ENCODE measurements around the gene PTPN2. TPM values are rescaled to one million over a fixed set of nuclear protein-coding genes. Genes with fewer than 3 reads are reported as not detected.

Gene PTPN2
- total RNA-seq, 2 experiments from 2014 or later = 54.9 to 69.7 TPM

DNA sequence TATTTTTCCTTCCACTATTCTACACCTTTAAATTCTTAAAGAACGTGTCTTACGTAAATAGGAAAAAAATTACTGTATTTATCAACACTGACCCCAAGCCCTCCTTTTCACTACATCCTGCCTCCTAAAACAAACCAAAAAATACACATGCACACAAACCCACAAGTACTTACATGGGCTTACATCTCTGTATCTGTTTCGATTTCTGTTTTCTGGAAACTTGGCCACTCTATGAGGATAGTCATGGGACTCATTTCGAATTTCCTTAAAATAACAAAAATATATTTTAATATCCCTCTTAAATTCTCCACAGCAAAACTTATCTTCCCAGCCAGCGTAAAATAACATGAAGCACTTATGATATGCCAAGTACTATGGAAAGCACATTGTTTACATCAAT is 25.0 kb downstream of the PTPN2 start:
- Histone ChIP-seq H3K4me2 (ENCODE audit: low read length) (peak overlapping the region; percentile 57), H3K36me3 (ENCODE audit: insufficient read depth, low read length) (peaks cover 38% of the 10 kb centered on the region), H2AFZ (ENCODE audit: low read length) (no peak overlapping the region), H3K4me3 (ENCODE audit: low read depth, low read length, poor library complexity, severe bottlenecking) (no peak overlapping the region), H3K9me3 (ENCODE audit: low read length) (no peaks in the 10 kb centered on the region), H3K4me1 (ENCODE audit: insufficient read depth, low read length, poor library complexity, severe bottlenecking) (peaks cover 95% of the 10 kb centered on the region), H4K20me1 (ENCODE audit: insufficient read depth, low read length) (no peaks in the 10 kb centered on the region), H3K9me2 (ENCODE audit: insufficient read depth, low read length) (no peaks in the 10 kb centered on the region), H3K27ac (ENCODE audit: low read depth, low read length, poor library complexity, severe bottlenecking) (peak overlapping the region; percentile 89), H3K79me2 (ENCODE audit: insufficient read depth, low read depth, low read length) (peaks cover 84% of the 10 kb centered on the region)
- BruUV-seq (replicated peaks) = no TSS peak
- TF ChIP-seq, protein P1, sequence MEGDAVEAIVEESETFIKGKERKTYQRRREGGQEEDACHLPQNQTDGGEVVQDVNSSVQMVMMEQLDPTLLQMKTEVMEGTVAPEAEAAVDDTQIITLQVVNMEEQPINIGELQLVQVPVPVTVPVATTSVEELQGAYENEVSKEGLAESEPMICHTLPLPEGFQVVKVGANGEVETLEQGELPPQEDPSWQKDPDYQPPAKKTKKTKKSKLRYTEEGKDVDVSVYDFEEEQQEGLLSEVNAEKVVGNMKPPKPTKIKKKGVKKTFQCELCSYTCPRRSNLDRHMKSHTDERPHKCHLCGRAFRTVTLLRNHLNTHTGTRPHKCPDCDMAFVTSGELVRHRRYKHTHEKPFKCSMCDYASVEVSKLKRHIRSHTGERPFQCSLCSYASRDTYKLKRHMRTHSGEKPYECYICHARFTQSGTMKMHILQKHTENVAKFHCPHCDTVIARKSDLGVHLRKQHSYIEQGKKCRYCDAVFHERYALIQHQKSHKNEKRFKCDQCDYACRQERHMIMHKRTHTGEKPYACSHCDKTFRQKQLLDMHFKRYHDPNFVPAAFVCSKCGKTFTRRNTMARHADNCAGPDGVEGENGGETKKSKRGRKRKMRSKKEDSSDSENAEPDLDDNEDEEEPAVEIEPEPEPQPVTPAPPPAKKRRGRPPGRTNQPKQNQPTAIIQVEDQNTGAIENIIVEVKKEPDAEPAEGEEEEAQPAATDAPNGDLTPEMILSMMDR (conservative IDR thresholded peaks at IDR 0.05; ENCODE audit: low read length) = no peak
- no peak for TF ChIP-seq EZH2phosphoT487 (IDR thresholded peaks at IDR 0.05; ENCODE audit: borderline replicate concordance, low read depth, low read length)
- CTCF ChIA-PET (ENCODE audit: unreplicated experiment) = no interaction called here
- intact Hi-C loops (cut with micrococcal nuclease; ENCODE audit: unreplicated experiment) = no loop called here
- DNase-seq (ENCODE audit: low spot score) = no peak
- POLR2A ChIA-PET = interaction anchor here (1.0 to 2.6 kb wide), 2 partner anchors 25 to 27 kb away, joined by 3 to 12 read pairs; partner anchors contain the start of gene PTPN2

DNA sequence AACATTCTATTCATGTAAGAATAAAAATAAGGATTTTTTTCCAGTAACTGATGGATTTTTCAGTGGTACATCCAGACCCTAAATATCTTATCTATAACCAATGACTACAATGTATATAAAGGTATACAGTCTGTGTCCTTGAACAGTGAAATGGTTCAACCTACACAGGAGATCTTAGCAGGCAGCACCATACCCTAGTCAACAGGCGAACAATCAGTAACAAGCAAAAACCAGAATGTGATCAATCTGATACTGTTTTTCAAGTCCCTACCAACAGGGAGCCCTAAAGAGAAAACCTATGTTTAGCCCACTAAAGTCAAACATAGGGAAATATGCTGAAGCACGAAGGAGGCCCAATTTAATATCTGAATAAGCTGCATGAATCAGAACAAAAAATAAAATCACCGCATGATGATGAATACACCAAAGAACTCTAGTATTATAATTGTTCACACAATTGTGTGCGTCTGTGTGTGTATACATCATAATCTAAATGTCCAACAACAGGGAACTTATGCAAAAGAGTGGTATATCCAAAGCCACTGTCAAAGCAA is 26.0 kb downstream of the PTPN2 start:
- ChIA-PET POLR2A (interaction anchor here (0.8 to 1.2 kb wide), 3 partner anchors 27 to 587 kb away, joined by 3 to 4 read pairs (median 3); no protein-coding TSS in a partner anchor), CTCF (ENCODE audit: unreplicated experiment) (no interaction called here)
- intact Hi-C loops (cut with micrococcal nuclease; ENCODE audit: unreplicated experiment) = loop anchor here (1.0 kb wide), 2 partner anchors 19 to 108 kb away; no protein-coding TSS in a partner anchor
- no peaks in the 10 kb centered on the region for H3K9me3 ChIP-seq (ENCODE audit: low read length)
- H3K27ac ChIP-seq (ENCODE audit: low read depth, low read length, poor library complexity, severe bottlenecking) = peak overlapping the region; percentile 89
- no peaks in the 10 kb centered on the region for H3K9me2 ChIP-seq (ENCODE audit: insufficient read depth, low read length)
- TF ChIP-seq EZH2phosphoT487 (IDR thresholded peaks at IDR 0.05; ENCODE audit: borderline replicate concordance, low read depth, low read length) = no peak
- TF ChIP-seq, protein P1 (conservative IDR thresholded peaks at IDR 0.05; ENCODE audit: low read length) = no peak
- no peak for DNase-seq (ENCODE audit: low spot score)
- no peaks in the 10 kb centered on the region for H4K20me1 ChIP-seq (ENCODE audit: insufficient read depth, low read length)
- peaks cover 83% of the 10 kb centered on the region for H3K79me2 ChIP-seq (ENCODE audit: insufficient read depth, low read depth, low read length)
- no TSS peak for BruUV-seq (replicated peaks)
- peak overlapping the region; percentile 11 for H3K4me3 ChIP-seq (ENCODE audit: low read depth, low read length, poor library complexity, severe bottlenecking)
- H3K36me3 ChIP-seq (ENCODE audit: insufficient read depth, low read length) = peaks cover 48% of the 10 kb centered on the region
- no peak overlapping the region for H2AFZ ChIP-seq (ENCODE audit: low read length)
- H3K4me2 ChIP-seq (ENCODE audit: low read length) = peak overlapping the region; percentile 47
- H3K4me1 ChIP-seq (ENCODE audit: insufficient read depth, low read length, poor library complexity, severe bottlenecking) = peaks cover 95% of the 10 kb centered on the region
